Pancreas (tissue), 10 donors: ENCODE data around the gene FOSB. TPM values are rescaled to one million over a fixed set of nuclear protein-coding genes. Genes with fewer than 3 reads are reported as not detected.

Source experiments
- ATAC-seq, 4 donors: fragments of 200-7000 bp; cut with Tn5 transposase; one replicate each; pipeline versions ENCODE4 v1.8.0 to v1.9.1; 2020; ENCODE audit warnings: mild to moderate bottlenecking in 4 of 4, moderate library complexity in 4 of 4
- DNase-seq, 6 donors: peaks; one replicate each; pipeline ENCODE4 v3.0.0-alpha.2; 2020
- FAIRE-seq: peaks from 2 replicates; lab custom pipeline; 2012; peaks lifted over from hg19 to GRCh38; lab: Jason Lieb, UNC
- H3K27ac ChIP-seq, 4 donors: fragments of 200-600 bp; sonication (generic); 1 replicate in 3 of 4; 2 replicates in 1 of 4; pipeline versions ENCODE4 v1.5.0 to v1.8.0; 2020
- H3K27me3 ChIP-seq, 4 donors: fragments of 200-600 bp; one replicate each; pipeline ENCODE4 v1.8.0; 2021
- H3K36me3 ChIP-seq, 3 donors: fragments of 200-600 bp; sonication (generic) in 1 of 3; one replicate each; pipeline versions ENCODE4 v1.5.0 to v1.8.0; 2020 to 2021
- H3K4me1 ChIP-seq, 3 donors: fragments of 200-600 bp; one replicate each; pipeline ENCODE4 v1.8.0; 2021
- H3K4me3 ChIP-seq, 4 donors: fragments of 200-600 bp; sonication (generic) in 2 of 4; one replicate each; pipeline versions ENCODE4 v1.5.0 to v1.8.0; 2020 to 2021
- H3K9me3 ChIP-seq, 4 donors: fragments of 200-600 bp; one replicate each; pipeline ENCODE4 v1.8.0; 2021
- WGBS, 2 donors: extraction: QIAGEN DNeasy Blood & Tissue Kit; methylation state at CpG; one replicate each; pipeline ENCODE4 v1.1.7; 2013; 5-methylcytosine and 5-hydroxymethylcytosine counted together
- intact Hi-C, 3 donors: fragments of 100-400 bp; cut with DNase I; formaldehyde crosslinking; loops; one replicate each; pipeline versions ENCODE4 v1.11.1 to v1.14.2; 2022
- polyA plus RNA-seq, 2 donors: library from polyadenylated mRNA; stranded (reverse); fragments of 200-250 nt; gene quantifications; one replicate each; pipeline ENCODE4 v1.2.3, GENCODE V29; 2013
- total RNA-seq, 6 donors: library from RNA; stranded (reverse); fragmentation: NEBNext Ultra II Directional in 4 of 6; extraction: Animal tissue kit (Norgen Biotek cat#: 25700) in 4 of 6; gene quantifications; one replicate each; pipeline versions ENCODE4 v1.2.1 to v1.2.4, GENCODE V29; 2021 to 2023
- TF ChIP-seq, protein P1 (sequence below), 4 donors: fragments of 200-600 bp; sonication (generic) in 3 of 4; IDR thresholded peaks; one replicate each; pipeline versions ENCODE4 v1.5.0 to v1.8.0; 2021; ENCODE audit warnings: antibody characterized with exemption in 4 of 4
- donor health status: healthy with polysubstance abuse.
- donor health status: DM: no; HTN: no; CAD: no; lungs with moderate emphysema.
- donor health status: DM: no; HTN: no; CAD: no.
- donor health status: control.
- donor health status: control.
- donor health status: Bipolar disorder and iron deficiency.
- donor health status: DM: yes; HTN: yes; CAD: no.
- donor health status: DM: no; HTN: no; CAD: no.
- donor health status: DM: no; HTN: no; CAD: no.
- donor health status: DM: yes; HTN: yes; CAD: no.

Gene FOSB
- 10 to 100 TPM in 1 of 6 donors, 1 to 10 TPM in 3, under 1 TPM in 2; 0.79 to 17.0 (median 5.7) TPM for total RNA-seq
- 10 to 100 TPM; 12.9 to 21.6 TPM for polyA plus RNA-seq

DNA sequence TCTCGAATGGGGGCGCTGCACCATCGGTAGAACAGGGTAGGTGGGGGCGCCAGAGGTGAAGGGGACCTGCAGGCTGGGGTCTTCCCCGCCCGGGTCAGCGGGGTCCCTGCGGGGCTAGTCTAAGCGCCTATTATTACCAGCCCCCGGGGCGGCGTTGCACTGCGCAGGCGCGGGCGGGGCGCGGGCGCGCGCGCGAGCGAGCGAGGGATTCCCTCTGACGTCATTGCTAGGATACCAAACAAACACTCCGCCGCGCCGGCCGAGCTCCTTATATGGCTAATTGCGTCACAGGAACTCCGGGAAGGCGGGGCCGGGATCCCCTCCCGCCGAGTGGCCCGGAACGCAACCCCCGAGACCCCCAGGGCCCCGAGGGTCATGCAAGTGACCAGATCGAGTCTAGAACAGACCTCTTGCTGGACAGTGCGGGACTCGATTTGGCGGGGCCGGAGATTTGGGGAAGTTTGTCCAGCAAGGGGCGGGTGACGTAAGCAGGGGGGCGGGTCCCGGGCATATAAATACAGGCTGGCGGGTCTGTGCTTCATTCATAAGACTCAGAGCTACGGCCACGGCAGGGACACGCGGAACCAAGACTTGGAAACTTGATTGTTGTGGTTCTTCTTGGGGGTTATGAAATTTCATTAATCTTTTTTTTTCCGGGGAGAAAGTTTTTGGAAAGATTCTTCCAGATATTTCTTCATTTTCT is at the start of gene FOSB:
FOSB (plus strand) TSS at position 541 of the 703 bp plus-strand sequence. CDS start 591 bp downstream, outside the sequence.
- WGBS, 2 donors = 0 to 1% methylated on average over 46 to 56 of the region's 56 CpGs
- no peak for FAIRE-seq
- no peaks in the 10 kb centered on the region for H3K27me3 ChIP-seq
- peaks cover 0 to 13% (median 9%) of the 10 kb centered on the region in 3 donors for H3K4me1 ChIP-seq
- H3K9me3 ChIP-seq = no peaks in the 10 kb centered on the region
- DNase-seq = peak; percentile 93 to 99 (median 95)
- peak within 1 kb of the TSS; percentile 89 to 96 (median 94) for H3K27ac ChIP-seq
- peak within 1 kb of the TSS; percentile 33 to 64 (median 47) for H3K4me3 ChIP-seq
- ATAC-seq = peak; percentile 65 to 77 (median 72)
- intact Hi-C loops = no loop called here
- TF ChIP-seq, protein P1, sequence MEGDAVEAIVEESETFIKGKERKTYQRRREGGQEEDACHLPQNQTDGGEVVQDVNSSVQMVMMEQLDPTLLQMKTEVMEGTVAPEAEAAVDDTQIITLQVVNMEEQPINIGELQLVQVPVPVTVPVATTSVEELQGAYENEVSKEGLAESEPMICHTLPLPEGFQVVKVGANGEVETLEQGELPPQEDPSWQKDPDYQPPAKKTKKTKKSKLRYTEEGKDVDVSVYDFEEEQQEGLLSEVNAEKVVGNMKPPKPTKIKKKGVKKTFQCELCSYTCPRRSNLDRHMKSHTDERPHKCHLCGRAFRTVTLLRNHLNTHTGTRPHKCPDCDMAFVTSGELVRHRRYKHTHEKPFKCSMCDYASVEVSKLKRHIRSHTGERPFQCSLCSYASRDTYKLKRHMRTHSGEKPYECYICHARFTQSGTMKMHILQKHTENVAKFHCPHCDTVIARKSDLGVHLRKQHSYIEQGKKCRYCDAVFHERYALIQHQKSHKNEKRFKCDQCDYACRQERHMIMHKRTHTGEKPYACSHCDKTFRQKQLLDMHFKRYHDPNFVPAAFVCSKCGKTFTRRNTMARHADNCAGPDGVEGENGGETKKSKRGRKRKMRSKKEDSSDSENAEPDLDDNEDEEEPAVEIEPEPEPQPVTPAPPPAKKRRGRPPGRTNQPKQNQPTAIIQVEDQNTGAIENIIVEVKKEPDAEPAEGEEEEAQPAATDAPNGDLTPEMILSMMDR (IDR thresholded peaks at IDR 0.05) = no peak
- H3K36me3 ChIP-seq = no peaks in the 10 kb centered on the region

DNA sequence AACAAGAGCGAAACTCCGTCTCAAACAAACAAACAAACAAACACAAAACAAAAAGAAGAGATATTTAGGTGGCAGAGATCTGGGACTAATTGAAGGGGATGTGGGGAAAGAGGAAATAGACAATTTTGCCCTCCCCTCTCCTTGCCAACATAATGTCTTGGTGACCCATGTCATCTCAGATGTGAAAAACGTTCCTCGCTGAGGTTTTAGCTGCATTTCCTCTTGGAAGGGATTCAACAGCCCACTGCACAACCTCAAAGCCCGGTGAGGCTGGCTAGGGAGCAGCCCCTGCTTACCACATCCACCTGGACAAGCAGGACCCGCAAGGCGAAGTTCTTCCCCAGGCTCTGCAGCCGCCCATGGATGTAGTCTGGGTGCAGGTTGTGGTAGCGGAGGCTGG is 49.0 kb upstream of the FOSB start:
- Histone ChIP-seq H3K4me1 (peaks cover 0 to 7% (median 6%) of the 10 kb centered on the region in 3 donors), H3K27ac (no peak overlapping the region), H3K4me3 (no peak overlapping the region), H3K27me3 (no peaks in the 10 kb centered on the region), H3K36me3 (peaks cover 0 to 6% (median 0%) of the 10 kb centered on the region in 3 donors), H3K9me3 (no peaks in the 10 kb centered on the region)
- no peak for DNase-seq
- no peak for FAIRE-seq
- TF ChIP-seq, protein P1 (IDR thresholded peaks at IDR 0.05) = no peak
- intact Hi-C loops = no loop called here
- no peak for ATAC-seq
- 77 to 85% methylated on average over 9 of the region's 9 CpGs for WGBS, 2 donors

DNA sequence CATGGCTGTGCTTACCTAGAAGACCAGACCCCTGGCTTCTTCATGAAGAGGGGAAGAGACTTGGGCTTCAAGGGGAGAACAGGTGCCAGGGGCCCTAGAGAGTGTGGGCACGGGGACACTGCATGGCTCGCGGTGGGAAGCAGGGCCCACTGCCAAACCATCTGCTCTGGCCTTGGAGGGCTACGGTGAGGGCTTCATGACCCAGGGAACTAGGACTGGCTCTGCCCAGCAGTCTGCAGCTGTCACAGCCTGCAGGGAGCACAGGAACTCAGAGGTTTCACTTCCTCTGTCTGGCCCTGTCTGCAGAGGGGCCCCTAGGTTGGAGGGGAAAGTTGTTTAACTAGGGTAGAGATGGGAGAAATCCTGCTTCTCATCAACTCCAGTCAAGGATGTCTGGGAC is 48.4 kb upstream of the FOSB start:
- intact Hi-C loops = no loop called here
- TF ChIP-seq, protein P1 (IDR thresholded peaks at IDR 0.05) = no peak
- peaks cover 0 to 7% (median 6%) of the 10 kb centered on the region in 3 donors for H3K4me1 ChIP-seq
- H3K4me3 ChIP-seq = no peak overlapping the region
- H3K27me3 ChIP-seq = no peaks in the 10 kb centered on the region
- ATAC-seq = no peak
- no peaks in the 10 kb centered on the region for H3K9me3 ChIP-seq
- 45 to 57% methylated on average over 4 of the region's 4 CpGs for WGBS, 2 donors
- no peak for FAIRE-seq
- H3K27ac ChIP-seq = no peak overlapping the region
- DNase-seq = no peak
- no peaks in the 10 kb centered on the region for H3K36me3 ChIP-seq

DNA sequence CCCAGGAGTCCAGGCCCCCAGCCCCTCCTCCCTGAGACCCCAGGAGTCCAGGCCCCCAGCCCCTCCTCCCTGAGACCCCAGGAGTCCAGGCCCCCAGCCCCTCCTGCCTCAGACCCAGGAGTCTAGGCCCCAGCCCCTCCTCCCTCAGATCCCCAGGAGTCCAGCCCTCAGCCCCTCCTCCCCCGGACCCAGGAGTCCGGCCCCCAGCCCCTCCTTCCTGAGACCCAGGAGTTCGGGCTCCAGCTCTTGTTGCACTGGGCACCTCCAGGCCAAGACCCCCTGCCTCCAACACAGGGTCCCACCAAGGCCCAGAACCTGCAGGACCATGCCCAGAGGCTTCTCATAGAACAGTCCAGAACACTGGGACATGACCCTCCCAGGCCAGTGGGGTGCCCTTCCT is 47.9 kb upstream of the FOSB start:
- TF ChIP-seq, protein P1 (IDR thresholded peaks at IDR 0.05) = no peak
- WGBS, 2 donors = 45 to 59% methylated on average over 3 of the region's 3 CpGs

DNA sequence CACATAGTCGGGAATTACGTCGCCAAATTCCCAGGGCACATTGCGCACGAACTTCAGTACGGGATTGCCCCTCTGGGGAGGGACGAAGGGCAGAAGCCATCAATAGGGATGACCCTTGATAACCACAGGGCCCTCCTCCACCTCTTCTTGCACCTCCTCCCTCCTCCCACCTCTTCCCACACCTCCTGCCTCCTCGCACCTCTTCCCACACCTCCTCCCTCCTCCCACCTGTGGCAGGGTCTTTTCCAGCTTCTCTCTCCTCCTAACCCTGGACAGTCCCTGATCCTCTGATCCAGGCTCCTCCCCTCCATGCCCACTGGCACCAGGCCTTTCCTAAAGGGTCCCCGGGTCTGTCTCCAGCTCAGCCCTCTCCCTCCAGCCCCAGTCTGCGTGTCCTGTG is 47.4 kb upstream of the FOSB start:
- TF ChIP-seq, protein P1 (IDR thresholded peaks at IDR 0.05) = no peak
- no peak for FAIRE-seq
- intact Hi-C loops = no loop called here

More for the DNA sequence above, 47.9 kb upstream of the FOSB start:
- peak in 1 of 6 donors; percentile 75 for DNase-seq
- H3K9me3 ChIP-seq = no peaks in the 10 kb centered on the region
- H3K36me3 ChIP-seq = no peaks in the 10 kb centered on the region
- no peak for FAIRE-seq
- intact Hi-C loops = no loop called here
- H3K4me1 ChIP-seq = peaks cover 0 to 10% (median 6%) of the 10 kb centered on the region in 3 donors
- H3K4me3 ChIP-seq = no peak overlapping the region
- ATAC-seq = no peak
- H3K27me3 ChIP-seq = no peaks in the 10 kb centered on the region
- H3K27ac ChIP-seq = no peak overlapping the region

More for the DNA sequence above, 47.4 kb upstream of the FOSB start:
- Histone ChIP-seq H3K36me3 (no peaks in the 10 kb centered on the region), H3K4me3 (no peak overlapping the region), H3K4me1 (peaks cover 0 to 10% (median 6%) of the 10 kb centered on the region in 3 donors), H3K9me3 (no peaks in the 10 kb centered on the region), H3K27me3 (no peaks in the 10 kb centered on the region), H3K27ac (no peak overlapping the region)
- ATAC-seq (no peak), DNase-seq (no peak)
- 89% methylated on average over 6 to 10 of the region's 10 CpGs for WGBS, 2 donors
